Stimulated activated CD4-positive, alpha-beta T cell treated with anti-CD3 and anti-CD28 coated beads, Interleukin-12 subunit alpha, Interleukin-12 subunit beta, amount 100 ng/mL, for 4 hours (primary cell): ENCODE measurements around the gene SEMA4B.

Experiments
- DNase-seq: peaks from one replicate; pipeline ENCODE4 v3.0.0-alpha.2; 2020

The SEMA4B gene

GRCh38 chr15:90208356-90208755 is 7.2 kb downstream of the SEMA4B start:
- no peak for DNase-seq

DNA sequence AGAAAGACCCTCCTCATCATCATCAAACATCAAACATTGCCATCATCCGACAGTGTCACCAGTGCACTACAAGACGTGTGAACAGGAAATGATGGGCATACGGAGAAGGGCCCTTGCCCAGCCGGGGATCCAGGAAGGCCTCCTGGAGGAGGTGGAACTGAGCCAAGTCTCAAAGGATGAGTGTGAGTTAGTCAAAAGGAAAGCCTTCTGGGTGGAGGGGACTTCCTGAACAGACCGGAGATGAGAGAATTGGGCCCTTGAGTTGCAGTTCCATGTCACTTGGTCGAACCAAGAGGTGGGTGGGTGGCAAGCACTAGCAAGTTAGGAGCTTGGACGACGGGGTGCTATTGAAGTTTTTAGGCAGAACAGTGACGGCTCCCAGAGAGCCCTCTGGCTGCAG is 8.5 kb downstream of the SEMA4B start:
- no peak for DNase-seq

DNA sequence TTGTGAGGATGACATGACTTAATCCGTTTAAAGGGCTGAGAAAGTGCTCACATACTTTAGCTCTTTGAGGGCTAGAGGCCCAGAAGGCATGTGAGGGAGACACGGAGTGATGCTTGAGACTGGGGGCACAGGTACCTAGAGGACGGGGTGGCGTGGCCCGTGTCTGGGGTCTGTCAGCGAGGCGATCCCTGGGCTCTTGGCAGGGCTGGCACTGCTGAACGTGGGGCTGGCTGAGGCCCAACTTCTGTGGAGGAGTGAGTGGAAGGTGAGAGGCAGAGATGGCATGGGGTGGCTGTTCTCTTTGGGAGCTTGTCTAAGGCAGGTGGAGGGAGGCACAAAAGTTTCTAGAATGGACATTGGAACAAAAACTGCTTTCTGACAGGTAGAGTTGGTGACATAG is 9.5 kb downstream of the SEMA4B start:
- DNase-seq, result no peak

DNA sequence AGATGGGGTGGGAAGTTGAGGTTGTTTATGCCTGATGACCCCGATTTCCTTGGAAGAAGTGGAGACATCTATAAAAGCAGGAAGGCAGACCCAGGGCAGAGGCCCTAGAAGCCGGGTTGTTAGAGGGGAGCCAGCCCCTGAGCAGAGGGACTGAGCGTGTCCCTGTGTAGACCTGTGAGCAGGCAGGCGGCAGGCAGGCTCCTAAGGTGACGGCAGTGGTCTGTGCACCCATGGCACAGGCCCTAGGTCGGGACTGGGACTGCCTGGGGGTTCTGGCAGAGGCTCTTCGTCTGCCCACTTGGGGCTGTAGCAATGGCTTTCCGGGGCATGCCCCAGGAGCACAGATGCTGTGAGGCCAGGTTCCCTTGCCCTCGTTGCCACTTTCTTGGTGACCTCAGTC is 9.9 kb downstream of the SEMA4B start:
- no peak for DNase-seq

DNA sequence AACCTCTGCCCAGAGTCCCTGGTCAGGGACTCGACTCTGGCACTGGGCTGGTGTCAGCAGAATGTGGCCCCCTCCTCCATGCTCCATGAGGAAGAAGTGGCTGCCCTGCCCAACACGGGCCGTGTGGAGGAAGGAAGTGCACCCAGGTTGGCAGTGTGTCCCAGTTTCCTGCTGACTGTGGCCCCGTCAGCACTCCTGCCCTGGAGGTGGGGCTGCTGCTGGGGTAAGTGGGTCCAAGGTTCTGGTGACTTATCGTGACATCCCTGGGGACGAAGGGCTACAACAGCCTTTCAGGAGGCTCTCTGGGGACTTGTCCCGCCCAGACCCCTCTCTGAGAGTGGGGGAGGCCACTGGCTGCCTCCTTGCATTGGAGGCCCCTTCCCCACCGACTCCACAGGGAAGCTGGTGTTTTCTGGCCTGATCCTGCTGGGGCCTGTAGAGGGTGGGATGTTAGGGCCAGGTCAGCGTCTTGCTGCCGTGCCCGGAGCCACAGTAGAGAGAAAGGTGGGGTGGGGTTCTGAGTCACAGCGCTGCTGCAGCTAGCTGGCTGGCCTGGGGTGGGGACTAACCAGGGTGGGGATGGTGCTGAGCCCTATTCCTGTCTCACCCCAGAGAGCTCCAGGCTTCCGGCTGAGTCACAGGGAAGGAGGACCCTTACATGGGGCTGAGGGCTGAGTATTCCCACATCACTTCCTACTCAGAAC is 10.5 kb downstream of the SEMA4B start:
- DNase-seq, result no peak

- no peak for DNase-seq
Observed at GRCh38 chr15:90212221-90213098, 11.3 kb downstream of the SEMA4B start.

GRCh38 chr15:90213122-90213817 is 12.1 kb downstream of the SEMA4B start:
- DNase-seq, result no peak

- no peak for DNase-seq
Observed at GRCh38 chr15:90213818-90214204, 12.7 kb downstream of the SEMA4B start.

DNA sequence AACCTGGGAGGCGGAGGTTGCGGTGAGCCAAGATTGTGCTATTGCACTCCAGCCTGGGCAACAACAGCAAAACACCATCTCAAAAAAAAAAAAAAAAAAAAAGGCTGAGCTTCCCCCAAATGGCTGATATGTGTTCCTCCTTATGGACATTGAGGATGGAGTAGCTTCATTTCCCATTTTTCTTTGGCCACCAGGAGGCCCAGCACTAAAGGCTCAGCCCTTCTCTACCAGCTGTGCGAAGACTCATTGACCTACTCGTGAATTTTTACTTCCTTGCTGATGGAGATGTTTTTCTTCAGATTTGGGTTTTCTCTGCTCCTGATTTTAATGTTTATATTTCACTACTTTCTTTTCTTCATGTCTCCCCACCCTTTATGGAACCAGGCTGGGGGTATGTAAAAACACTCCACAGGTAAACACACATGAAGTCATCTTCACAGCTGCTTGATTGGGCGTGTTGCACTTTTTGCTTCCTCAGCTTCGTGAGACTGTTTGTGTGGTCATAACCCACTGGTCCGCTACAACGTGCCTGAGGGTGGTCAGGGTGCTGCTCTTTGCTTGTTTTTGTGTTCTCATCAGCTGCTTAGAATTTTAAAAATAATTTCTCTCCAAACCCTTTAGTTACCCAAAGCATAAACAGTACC is 13.5 kb downstream of the SEMA4B start:
- no peak for DNase-seq

- DNase-seq, result no peak
Observed at GRCh38 chr15:90217671-90218394, 16.7 kb downstream of the SEMA4B start.

DNA sequence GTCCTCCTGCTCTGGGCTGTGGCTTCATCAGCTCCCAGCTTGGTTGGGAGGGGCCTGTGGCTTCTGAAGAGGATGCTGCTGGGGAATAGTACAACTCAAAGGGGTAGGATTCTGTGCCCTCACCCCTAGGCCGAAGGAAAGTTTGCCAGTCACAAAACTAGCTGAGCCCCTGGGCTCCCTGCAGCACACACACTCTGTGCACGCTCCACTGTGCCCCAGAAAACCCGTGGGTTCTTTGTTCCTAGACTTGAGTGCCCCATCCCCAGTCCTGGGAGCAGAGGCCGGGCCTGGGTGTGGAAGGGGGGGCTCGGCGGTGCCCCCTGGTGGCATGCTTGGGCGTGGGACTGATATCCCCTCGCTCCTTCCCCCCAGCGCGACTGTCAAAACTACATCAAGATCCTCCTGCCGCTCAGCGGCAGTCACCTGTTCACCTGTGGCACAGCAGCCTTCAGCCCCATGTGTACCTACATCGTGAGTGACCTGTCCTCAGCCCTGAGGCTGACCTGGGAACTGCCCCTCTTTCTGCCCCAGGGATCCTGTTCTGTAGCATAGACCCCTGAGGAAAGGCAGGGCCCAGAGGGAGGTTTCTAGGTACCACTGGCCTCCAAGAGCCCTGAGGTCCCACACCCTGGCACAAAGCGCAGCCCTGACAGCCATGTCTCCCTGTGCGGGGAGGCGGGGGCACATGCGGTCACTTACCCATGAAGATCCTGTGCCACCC is 18.5 kb downstream of the SEMA4B start:
- peak; percentile 55 for DNase-seq

- no peak for DNase-seq
Observed at GRCh38 chr15:90221246-90221900, 20.2 kb downstream of the SEMA4B start.

DNA sequence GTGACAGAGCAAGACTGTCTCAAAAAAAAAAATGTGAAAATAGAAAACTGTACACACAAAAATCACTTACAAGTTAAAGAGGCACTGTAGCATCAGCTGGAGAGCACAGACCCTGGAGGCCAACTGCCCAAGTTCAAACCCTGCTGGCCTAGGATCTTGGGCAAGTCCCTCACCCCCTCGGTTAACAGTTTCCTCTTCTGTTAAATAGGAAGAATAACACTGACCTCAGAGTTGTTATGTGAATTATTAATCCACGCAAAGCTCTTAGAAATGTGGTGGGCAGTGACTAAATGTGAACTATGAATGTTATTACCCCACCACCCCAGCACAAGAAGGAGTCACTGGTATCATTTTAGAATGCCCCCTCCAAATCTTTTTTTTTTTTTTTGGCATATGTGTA is 21.4 kb downstream of the SEMA4B start:
- no peak for DNase-seq

GRCh38 chr15:90223441-90224165 is 22.5 kb downstream of the SEMA4B start:
- DNase-seq, result no peak

DNA sequence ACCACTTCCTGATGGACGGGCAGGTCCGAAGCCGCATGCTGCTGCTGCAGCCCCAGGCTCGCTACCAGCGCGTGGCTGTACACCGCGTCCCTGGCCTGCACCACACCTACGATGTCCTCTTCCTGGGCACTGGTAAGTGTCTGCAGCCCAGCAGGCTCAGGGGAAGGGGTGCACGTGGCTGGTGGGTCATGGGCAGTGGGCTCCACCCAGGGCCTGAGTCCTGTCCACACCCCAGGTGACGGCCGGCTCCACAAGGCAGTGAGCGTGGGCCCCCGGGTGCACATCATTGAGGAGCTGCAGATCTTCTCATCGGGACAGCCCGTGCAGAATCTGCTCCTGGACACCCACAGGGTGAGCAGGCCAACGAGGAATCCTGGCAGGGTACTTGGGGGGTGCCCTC is 23.9 kb downstream of the SEMA4B start:
- DNase-seq, result no peak

- DNase-seq, result no peak
Observed at GRCh38 chr15:90225504-90226234, 24.5 kb downstream of the SEMA4B start.

DNA sequence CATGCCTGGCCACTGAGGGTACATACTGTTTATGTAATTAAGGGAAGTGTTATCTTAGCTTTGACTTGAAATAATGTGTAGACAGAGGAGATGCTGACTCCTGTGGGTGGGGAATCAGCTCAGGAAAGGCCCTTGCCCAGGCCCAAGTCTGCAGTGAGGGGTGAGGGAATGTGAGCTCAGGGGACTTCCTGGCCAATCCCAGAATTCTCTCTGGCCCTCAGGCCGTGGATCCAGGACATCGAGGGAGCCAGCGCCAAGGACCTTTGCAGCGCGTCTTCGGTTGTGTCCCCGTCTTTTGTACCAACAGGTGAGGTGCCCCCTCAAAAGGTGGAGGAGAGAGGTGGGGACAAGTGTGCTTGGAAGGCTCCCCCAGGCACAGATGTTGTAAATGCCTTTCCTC is 26.2 kb downstream of the SEMA4B start:
- DNase-seq, result no peak

DNA sequence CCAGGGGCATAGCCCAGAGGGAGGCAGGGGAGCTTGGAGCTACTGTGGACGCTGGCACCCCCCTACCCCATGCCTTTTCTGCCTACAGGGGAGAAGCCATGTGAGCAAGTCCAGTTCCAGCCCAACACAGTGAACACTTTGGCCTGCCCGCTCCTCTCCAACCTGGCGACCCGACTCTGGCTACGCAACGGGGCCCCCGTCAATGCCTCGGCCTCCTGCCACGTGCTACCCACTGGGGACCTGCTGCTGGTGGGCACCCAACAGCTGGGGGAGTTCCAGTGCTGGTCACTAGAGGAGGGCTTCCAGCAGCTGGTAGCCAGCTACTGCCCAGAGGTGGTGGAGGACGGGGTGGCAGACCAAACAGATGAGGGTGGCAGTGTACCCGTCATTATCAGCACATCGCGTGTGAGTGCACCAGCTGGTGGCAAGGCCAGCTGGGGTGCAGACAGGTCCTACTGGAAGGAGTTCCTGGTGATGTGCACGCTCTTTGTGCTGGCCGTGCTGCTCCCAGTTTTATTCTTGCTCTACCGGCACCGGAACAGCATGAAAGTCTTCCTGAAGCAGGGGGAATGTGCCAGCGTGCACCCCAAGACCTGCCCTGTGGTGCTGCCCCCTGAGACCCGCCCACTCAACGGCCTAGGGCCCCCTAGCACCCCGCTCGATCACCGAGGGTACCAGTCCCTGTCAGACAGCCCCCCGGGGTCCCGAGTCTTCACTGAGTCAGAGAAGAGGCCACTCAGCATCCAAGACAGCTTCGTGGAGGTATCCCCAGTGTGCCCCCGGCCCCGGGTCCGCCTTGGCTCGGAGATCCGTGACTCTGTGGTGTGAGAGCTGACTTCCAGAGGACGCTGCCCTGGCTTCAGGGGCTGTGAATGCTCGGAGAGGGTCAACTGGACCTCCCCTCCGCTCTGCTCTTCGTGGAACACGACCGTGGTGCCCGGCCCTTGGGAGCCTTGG is 27.0 kb downstream of the SEMA4B start:
- no peak for DNase-seq

DNA sequence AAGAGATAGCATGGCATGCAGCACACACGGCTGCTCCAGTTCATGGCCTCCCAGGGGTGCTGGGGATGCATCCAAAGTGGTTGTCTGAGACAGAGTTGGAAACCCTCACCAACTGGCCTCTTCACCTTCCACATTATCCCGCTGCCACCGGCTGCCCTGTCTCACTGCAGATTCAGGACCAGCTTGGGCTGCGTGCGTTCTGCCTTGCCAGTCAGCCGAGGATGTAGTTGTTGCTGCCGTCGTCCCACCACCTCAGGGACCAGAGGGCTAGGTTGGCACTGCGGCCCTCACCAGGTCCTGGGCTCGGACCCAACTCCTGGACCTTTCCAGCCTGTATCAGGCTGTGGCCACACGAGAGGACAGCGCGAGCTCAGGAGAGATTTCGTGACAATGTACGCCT is 27.8 kb downstream of the SEMA4B start:
- no peak for DNase-seq
